Lower leg skin (tissue), 4 donors: ENCODE measurements around the gene OR10J4. TPM values are rescaled to one million over a fixed set of nuclear protein-coding genes. Genes with fewer than 3 reads are reported as not detected.

Experiments used
- DNase-seq, 2 donors: peaks; one replicate each; pipeline ENCODE4 v3.0.0-alpha.2; 2019; ENCODE audit warnings: low spot score in 2 of 2
- H3K4me3 ChIP-seq: fragments of 200-600 bp; sonication (generic); 2 replicates; pipeline ENCODE4 v1.5.1; 2017; ENCODE audit warnings: mild to moderate bottlenecking, low read depth; ENCODE audit not compliant: poor library complexity, severe bottlenecking
- CTCF ChIP-seq, 3 donors: fragments of 450-650 bp; IDR thresholded peaks; one replicate each; pipeline ENCODE4 v1.5.1; 2016; ENCODE audit warnings: antibody characterized with exemption in 3 of 3, mild to moderate bottlenecking in 3 of 3, moderate library complexity in 2 of 3
- POLR2A ChIP-seq, 2 donors: fragments of 450-650 bp; IDR thresholded peaks; one replicate each; pipeline ENCODE4 v1.6.1; 2016 to 2017; ENCODE audit warnings: antibody characterized with exemption in 2 of 2, mild to moderate bottlenecking in 1 of 2, moderate library complexity in 1 of 2
- WGBS, 2 donors: methylation state at CpG; one replicate each; pipeline ENCODE4 v1.1.5; 2018; 5-methylcytosine and 5-hydroxymethylcytosine counted together
- intact Hi-C: fragments of 100-400 bp; cut with DNase I; formaldehyde crosslinking; loops from one replicate; pipeline ENCODE4 v1.15.0; 2023; ENCODE audit warnings: low total_unique reads
- total RNA-seq, 4 donors: library from RNA; depleted of rRNA; stranded (reverse); fragments of >200 nt; gene quantifications; one replicate each; pipeline ENCODE4 v1.1.0, GENCODE V29; 2016

The OR10J4 gene
- total RNA-seq, 4 donors from 2014 or later: not detected

GRCh38 chr1:159469921-159470533 is 38.0 kb downstream of the OR10J4 start:
- H3K4me3 ChIP-seq: no peak overlapping the region
- intact Hi-C loops: no loop called here
- no peak for TF ChIP-seq POLR2A (IDR thresholded peaks at IDR 0.05)
- TF ChIP-seq CTCF (IDR thresholded peaks at IDR 0.05): no peak
- no peak for DNase-seq
- WGBS, 2 donors: 40 to 41% methylated on average over 4 of the region's 4 CpGs

- no peak for TF ChIP-seq POLR2A (IDR thresholded peaks at IDR 0.05)
- no peak for TF ChIP-seq CTCF (IDR thresholded peaks at IDR 0.05)
- intact Hi-C loops: no loop called here
- WGBS, 2 donors: 71 to 88% methylated on average over 1 of the region's 1 CpG
- H3K4me3 ChIP-seq: no peak overlapping the region
- no peak for DNase-seq
Observed at GRCh38 chr1:159473335-159473734, 41.3 kb downstream of the OR10J4 start.

- intact Hi-C loops: no loop called here
- no peak overlapping the region for H3K4me3 ChIP-seq
- no peak for TF ChIP-seq CTCF (IDR thresholded peaks at IDR 0.05)
- TF ChIP-seq POLR2A (IDR thresholded peaks at IDR 0.05): no peak
- DNase-seq: no peak
- WGBS, 2 donors: 69 to 70% methylated on average over 1 of the region's 1 CpG
Observed at GRCh38 chr1:159474926-159475325, 42.9 kb downstream of the OR10J4 start.

Other genes with a start within 250 kb of the OR10J4 start
- gene ACKR1, start 227.3 kb upstream of the OR10J4 start, total RNA-seq: 100 to 1,000 TPM in 1 of 4 donors, 10 to 100 TPM in 3; 17.4 to 104 (median 46.9) TPM
- gene FCER1A, start 129.9 kb upstream of the OR10J4 start, total RNA-seq: 10 to 100 TPM; 18.6 to 31.1 (median 25.2) TPM
- not detected for gene OR10J1, start 7.5 kb downstream of the OR10J4 start, total RNA-seq
- gene OR10J5, start 103.8 kb downstream of the OR10J4 start, total RNA-seq: not detected
- gene APCS, start 155.6 kb downstream of the OR10J4 start, total RNA-seq: not detected